Tibial nerve (tissue), 4 donors: ENCODE data around the gene NEAT1. TPM values are rescaled to one million over a fixed set of nuclear protein-coding genes. Genes with fewer than 3 reads are reported as not detected.

Experiments used
- DNase-seq, 2 donors: peaks; one replicate each; pipeline ENCODE4 v3.0.0-alpha.2; 2019; ENCODE audit warnings: low spot score in 2 of 2
- H3K27ac ChIP-seq, 4 donors: fragments of 200-600 bp; sonication (generic) in 3 of 4; one replicate each; pipeline ENCODE4 v1.5.1; 2017 to 2019; ENCODE audit warnings: mild to moderate bottlenecking in 1 of 4
- H3K27me3 ChIP-seq, 2 donors: fragments of 200-600 bp; sonication (generic) in 1 of 2; one replicate each; pipeline versions ENCODE4 v1.5.1 to v1.6.0; 2017 to 2019
- H3K36me3 ChIP-seq, 3 donors: fragments of 200-600 bp; sonication (generic); one replicate each; pipeline ENCODE4 v1.5.1; 2018 to 2019
- H3K4me1 ChIP-seq, 4 donors: fragments of 200-600 bp; sonication (generic) in 3 of 4; one replicate each; pipeline ENCODE4 v1.5.1; 2017 to 2019
- H3K4me3 ChIP-seq, 4 donors: fragments of 200-600 bp; sonication (generic) in 3 of 4; one replicate each; pipeline ENCODE4 v1.5.1; 2017 to 2019; ENCODE audit warnings: mild to moderate bottlenecking in 1 of 4, moderate library complexity in 1 of 4
- H3K9me3 ChIP-seq, 4 donors: fragments of 200-600 bp; sonication (generic) in 3 of 4; one replicate each; pipeline ENCODE4 v1.5.1; 2017 to 2019
- EP300 ChIP-seq, 2 donors: sonication (generic); formaldehyde crosslinking; IDR thresholded peaks; one replicate each; pipeline ENCODE4 v1.6.1; 2017; ENCODE audit warnings: antibody characterized with exemption in 2 of 2, mild to moderate bottlenecking in 1 of 2
- POLR2A ChIP-seq, 2 donors: fragments of 450-650 bp; IDR thresholded peaks; one replicate each; pipeline ENCODE4 v1.6.1; 2017; ENCODE audit warnings: antibody characterized with exemption in 2 of 2, mild to moderate bottlenecking in 2 of 2, moderate library complexity in 2 of 2
- WGBS, 2 donors: methylation state at CpG; one replicate each; pipeline ENCODE4 v1.1.5; 2018; 5-methylcytosine and 5-hydroxymethylcytosine counted together
- total RNA-seq, 4 donors: library from RNA; depleted of rRNA; stranded (reverse); fragments of >200 nt; gene quantifications; one replicate each; pipeline ENCODE4 v1.1.0, GENCODE V29; 2016
- TF ChIP-seq, protein P1 (sequence below), 5 experiments: fragments of 200-600 bp in 3 of 5; fragments of 450-650 bp in 2 of 5; sonication (generic) in 3 of 5; IDR thresholded peaks; one replicate each; pipeline ENCODE4 v1.5.1; 2016 to 2019; ENCODE audit warnings: antibody characterized with exemption in 5 of 5, mild to moderate bottlenecking in 3 of 5, moderate library complexity in 2 of 5

Gene NEAT1
- total RNA-seq, 4 donors from 2014 or later: 427 to 571 (median 461) TPM

DNA sequence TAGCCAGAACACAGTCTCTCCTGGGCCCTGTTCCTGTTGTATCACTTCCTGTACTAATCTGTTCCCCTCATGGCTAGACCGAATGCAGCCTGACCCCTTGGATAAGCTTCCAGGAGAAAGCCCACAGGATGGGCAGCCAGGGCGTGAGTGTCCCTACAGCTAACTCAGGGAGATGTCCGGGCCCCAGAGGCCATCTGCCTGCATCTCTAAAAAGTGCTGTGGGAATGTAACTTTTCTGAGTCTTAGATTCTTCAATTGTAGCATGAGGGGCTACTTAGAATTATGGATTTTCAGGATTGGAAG, 68.5 kb downstream of the NEAT1 start:
- Histone ChIP-seq H3K27me3 (no peaks in the 10 kb centered on the region), H3K36me3 (no peaks in the 10 kb centered on the region), H3K9me3 (no peaks in the 10 kb centered on the region), H3K4me1 (peaks cover 20 to 98% (median 91%) of the 10 kb centered on the region in 4 donors), H3K27ac (peak overlapping the region; percentile 93 to 99 (median 94)), H3K4me3 (peak overlapping the region in 1 of 4 donors; percentile 4)
- no peak for DNase-seq
- TF ChIP-seq, protein P1, sequence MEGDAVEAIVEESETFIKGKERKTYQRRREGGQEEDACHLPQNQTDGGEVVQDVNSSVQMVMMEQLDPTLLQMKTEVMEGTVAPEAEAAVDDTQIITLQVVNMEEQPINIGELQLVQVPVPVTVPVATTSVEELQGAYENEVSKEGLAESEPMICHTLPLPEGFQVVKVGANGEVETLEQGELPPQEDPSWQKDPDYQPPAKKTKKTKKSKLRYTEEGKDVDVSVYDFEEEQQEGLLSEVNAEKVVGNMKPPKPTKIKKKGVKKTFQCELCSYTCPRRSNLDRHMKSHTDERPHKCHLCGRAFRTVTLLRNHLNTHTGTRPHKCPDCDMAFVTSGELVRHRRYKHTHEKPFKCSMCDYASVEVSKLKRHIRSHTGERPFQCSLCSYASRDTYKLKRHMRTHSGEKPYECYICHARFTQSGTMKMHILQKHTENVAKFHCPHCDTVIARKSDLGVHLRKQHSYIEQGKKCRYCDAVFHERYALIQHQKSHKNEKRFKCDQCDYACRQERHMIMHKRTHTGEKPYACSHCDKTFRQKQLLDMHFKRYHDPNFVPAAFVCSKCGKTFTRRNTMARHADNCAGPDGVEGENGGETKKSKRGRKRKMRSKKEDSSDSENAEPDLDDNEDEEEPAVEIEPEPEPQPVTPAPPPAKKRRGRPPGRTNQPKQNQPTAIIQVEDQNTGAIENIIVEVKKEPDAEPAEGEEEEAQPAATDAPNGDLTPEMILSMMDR (IDR thresholded peaks at IDR 0.05): no peak
- no peak for TF ChIP-seq EP300 (IDR thresholded peaks at IDR 0.05)
- TF ChIP-seq POLR2A (IDR thresholded peaks at IDR 0.05): no peak
- 29 to 34% methylated on average over 3 of the region's 3 CpGs for WGBS, 2 donors

DNA sequence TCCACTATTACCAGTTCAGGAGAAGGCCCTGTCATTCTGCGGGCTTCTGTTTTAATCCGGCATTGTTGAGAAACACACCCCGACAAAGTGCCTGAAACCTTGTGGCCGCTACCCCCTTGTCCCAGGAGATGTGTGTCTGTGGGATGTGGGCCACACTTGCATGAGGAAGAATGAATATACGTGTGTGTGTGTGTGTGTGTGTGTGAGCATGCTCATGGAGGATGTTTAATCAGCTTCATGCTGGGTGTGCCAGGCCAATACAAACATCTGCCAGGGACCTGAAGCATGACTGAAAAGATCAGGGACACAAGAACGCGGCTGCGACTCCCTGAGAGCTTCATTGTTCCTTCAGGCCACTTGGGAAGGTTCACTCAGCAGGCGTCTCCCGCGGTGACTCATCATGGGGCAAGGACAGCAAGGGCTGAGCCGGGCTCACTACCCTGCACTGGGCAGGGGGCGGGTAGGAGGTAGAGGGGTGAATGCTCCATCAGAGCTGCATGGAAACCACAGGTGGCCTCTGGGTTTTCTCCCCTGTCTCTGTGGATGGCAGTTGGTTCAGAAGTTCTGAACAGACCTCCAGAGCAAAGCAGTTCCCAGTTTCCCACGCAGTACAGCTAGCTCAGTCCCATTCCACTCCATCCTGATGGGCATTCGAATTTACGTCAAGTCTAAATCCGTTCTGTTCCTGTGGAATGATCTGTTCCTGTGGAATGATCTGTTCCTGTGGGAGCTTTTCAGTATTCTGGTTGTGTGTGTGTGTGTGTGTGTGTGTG, 69.2 kb downstream of the NEAT1 start:
- Histone ChIP-seq H3K4me1 (peaks cover 20 to 98% (median 90%) of the 10 kb centered on the region in 4 donors), H3K9me3 (no peaks in the 10 kb centered on the region), H3K27ac (peak overlapping the region; percentile 93 to 99 (median 94)), H3K4me3 (peak overlapping the region in 1 of 4 donors; percentile 4), H3K27me3 (no peaks in the 10 kb centered on the region), H3K36me3 (no peaks in the 10 kb centered on the region)
- TF ChIP-seq EP300 (IDR thresholded peaks at IDR 0.05): peak; percentile 27 to 71
- TF ChIP-seq, protein P1 (IDR thresholded peaks at IDR 0.05): no peak
- peak; percentile 28 to 40 for TF ChIP-seq POLR2A (IDR thresholded peaks at IDR 0.05)
- peak; percentile 73 to 81 for DNase-seq
- WGBS, 2 donors: 17 to 29% methylated on average over 17 of the region's 17 CpGs

- 13 to 35% methylated on average over 4 of the region's 4 CpGs for WGBS, 2 donors
- no peak for DNase-seq
Observed at GRCh38 chr11:65492387-65492636, 69.7 kb downstream of the NEAT1 start.

GRCh38 chr11:65492637-65493366, 70.2 kb downstream of the NEAT1 start:
- Histone ChIP-seq H3K4me1 (peaks cover 20 to 93% (median 85%) of the 10 kb centered on the region in 4 donors), H3K36me3 (no peaks in the 10 kb centered on the region), H3K4me3 (peak overlapping the region in 2 of 4 donors; percentile 9 to 29), H3K9me3 (no peaks in the 10 kb centered on the region), H3K27me3 (no peaks in the 10 kb centered on the region), H3K27ac (peak overlapping the region; percentile 93 to 99 (median 94))
- DNase-seq: peak; percentile 86 to 96
- WGBS, 2 donors: 13 to 16% methylated on average over 6 of the region's 6 CpGs
- TF ChIP-seq, protein P1 (IDR thresholded peaks at IDR 0.05): no peak
- TF ChIP-seq EP300 (IDR thresholded peaks at IDR 0.05) (peak; percentile 73 to 84), POLR2A (IDR thresholded peaks at IDR 0.05) (peak; percentile 30 to 57)

More at GRCh38 chr11:65492387-65492636, 69.7 kb downstream of the NEAT1 start:
- Histone ChIP-seq H3K27me3 (no peaks in the 10 kb centered on the region), H3K36me3 (no peaks in the 10 kb centered on the region), H3K4me1 (peaks cover 20 to 96% (median 87%) of the 10 kb centered on the region in 4 donors), H3K9me3 (no peaks in the 10 kb centered on the region), H3K27ac (peak overlapping the region; percentile 93 to 99 (median 94)), H3K4me3 (no peak overlapping the region)
- TF ChIP-seq POLR2A (IDR thresholded peaks at IDR 0.05): no peak
- no peak for TF ChIP-seq EP300 (IDR thresholded peaks at IDR 0.05)
- TF ChIP-seq, protein P1 (IDR thresholded peaks at IDR 0.05): no peak
